ENCODE measurements around the gene TSKS.

TSKS gene

GRCh38 chr19:49690656-49691242 lies 72.4 kb downstream of the TSKS start, which contains the start of gene CPT1C:
Gene CPT1C, plus strand, starts transcription at chr19:49691116. Its CDS starts 1,137 bp downstream, at chr19:49692253.
- DNase-seq (ENCODE audit: low read depth, low spot score) = no peak
- no peak within 1 kb of the TSS for H3K4me3 ChIP-seq (ENCODE audit: low read length)

GRCh38 chr19:49690079-49690655 lies 72.9 kb downstream of the TSKS start:
- DNase-seq (ENCODE audit: low read depth, low spot score) = no peak
- H3K4me3 ChIP-seq (ENCODE audit: low read length) = no peak overlapping the region

All from Jurkat, Clone E6-1 (cell line).